ENCODE data around the gene EHF. TPM values are rescaled to one million over a fixed set of nuclear protein-coding genes. Genes with fewer than 3 reads are reported as not detected.

The EHF gene
- total and polyA plus RNA-seq, 2 of the 13 experiments (the other 11 are each of a cell fraction or from before 2014, with no cell fraction given) = 0.04 to 0.46 TPM

- TF ChIP-seq ZNF382 (CRISPR knock-in tag; IDR thresholded peaks at IDR 0.05; ENCODE audit: borderline replicate concordance) = no peak
These were observed 26.2 kb downstream of the EHF start (continued) for GRCh38 chr11:34647131-34647530.

- no TSS peak for BruUV-seq (replicated peaks)
- FAIRE-seq (no peak), DNase-seq (ENCODE audit: low spot score) (no peak), ATAC-seq (no peak)
- no peak overlapping the region for H3K4me3 ChIP-seq (replicated peaks in 1 of 3; ENCODE audit: insufficient read depth in 1 of 3, low read depth in 2 of 3, low read length in 3 of 3)
- TF ChIP-seq PCBP1 (IDR thresholded peaks at IDR 0.05; ENCODE audit: borderline replicate concordance, low read depth, low read length) (no peak), ZNF180 (CRISPR knock-in tag; IDR thresholded peaks at IDR 0.05; ENCODE audit: borderline replicate concordance, low read depth) (no peak), TGIF2 (CRISPR knock-in tag; IDR thresholded peaks at IDR 0.05) (no peak), GZF1 (CRISPR knock-in tag; IDR thresholded peaks at IDR 0.05) (no peak), SPEN (CRISPR knock-in tag; IDR thresholded peaks at IDR 0.05; ENCODE audit: low read depth) (no peak), ZBTB44 (CRISPR knock-in tag; IDR thresholded peaks at IDR 0.05) (no peak), ZFY (CRISPR knock-in tag; IDR thresholded peaks at IDR 0.05) (no peak), NFYB (CRISPR knock-in tag; IDR thresholded peaks at IDR 0.05) (no peak)
- POLR2A ChIA-PET = interaction anchor here (1.4 kb wide), 1 partner anchor 47 kb away, joined by 5 read pairs; no protein-coding TSS in a partner anchor
- CTCF ChIA-PET (ENCODE audit: low intra/inter-chr PET ratio, low total read pairs) = no interaction called here
- WGBS (ENCODE audit: low lambda C conversion rate) = 100% methylated on average over 3 of the region's 3 CpGs
- peaks cover 50% of the 10 kb centered on the region for H3K4me1 ChIP-seq (ENCODE audit: insufficient read depth, low read length)
- intact Hi-C loops (cut with micrococcal nuclease; ENCODE audit: unreplicated experiment) = no loop called here
- H3K79me2 ChIP-seq (ENCODE audit: insufficient read depth, low read length) = no peaks in the 10 kb centered on the region
- H3K9me3 ChIP-seq (ENCODE audit: low read length) = no peaks in the 10 kb centered on the region
- H3K4me2 ChIP-seq (ENCODE audit: low read depth, low read length) = no peak overlapping the region
- H4K20me1 ChIP-seq (ENCODE audit: insufficient read depth, low read length) = no peaks in the 10 kb centered on the region
- no peak overlapping the region for H3K27ac ChIP-seq (ENCODE audit: extremely low read length, insufficient read depth, low read length)
- no peak overlapping the region for H2AFZ ChIP-seq (ENCODE audit: low read length)
- H3K27me3 ChIP-seq (ENCODE audit: control insufficient read depth in 1 of 2, insufficient read depth in 2 of 2, low read length in 2 of 2) = no peaks in the 10 kb centered on the region
- no peak overlapping the region for H3K9ac ChIP-seq (ENCODE audit: insufficient read depth, low read depth, low read length)
- in situ Hi-C loops (cut with HindIII; ENCODE audit: extremely low pct_ligation_motif_present, low pct_unique_long_range_greater_than_20kb) = no loop called here
- no peaks in the 10 kb centered on the region for H3K36me3 ChIP-seq (replicated peaks in 1 of 2; ENCODE audit: control insufficient read depth in 1 of 2, insufficient read depth in 2 of 2, low read length in 2 of 2)
These were observed 26.6 kb downstream of the EHF start for GRCh38 chr11:34647532-34647931.

Data from HepG2 (cell line).